Endothelial cell of umbilical vein (primary cell): ENCODE data around the gene SLC12A8. TPM values are rescaled to one million over a fixed set of nuclear protein-coding genes. Genes with fewer than 3 reads are reported as not detected.

Source experiments
- BruUV-seq: library from RNA; stranded (reverse); fragments of 400-500 nt; replicated peaks from 2 replicates; lab custom pipeline; 2021; lab: Mats Ljungman, UMichigan
- CTCF ChIA-PET: fragments of 300-600, 350-600 bp; sonication (Branson Sonifier 250); formaldehyde crosslinking; loops from one replicate; lab custom pipeline; 2021; ENCODE audit warnings: antibody characterized with exemption, inconsistent platforms; lab: Charles Lee
- POLR2A ChIA-PET: fragments of 300-600, 350-600 bp; sonication (Branson Sonifier 250); formaldehyde crosslinking; loops from one replicate; lab custom pipeline; 2021; ENCODE audit warnings: antibody characterized with exemption, inconsistent platforms; lab: Charles Lee
- DNase-seq: peaks from one replicate; pipeline ENCODE4 v3.0.0-alpha.2; 2011; ENCODE audit warnings: low read depth, low spot score
- FAIRE-seq: peaks from 2 replicates; lab custom pipeline; 2011; peaks lifted over from hg19 to GRCh38; lab: Jason Lieb, UNC
- H2AFZ ChIP-seq: 2 replicates; pipeline ENCODE4 v1.6.0; 2012; ENCODE audit warnings: low read depth, low read length, control low read depth, inconsistent platforms
- H3K27ac ChIP-seq: 2 replicates; pipeline ENCODE4 v1.5.1; 2011; ENCODE audit warnings: low read depth, mild to moderate bottlenecking, control low read depth, low read length, moderate library complexity; ENCODE audit not compliant: insufficient read depth
- H3K27me3 ChIP-seq, 2 experiments: 2 replicates each; pipeline versions ENCODE4 v1.6.0 to v1.6.1; 2011; ENCODE audit warnings: low read length in 2 of 2, mixed read lengths in 1 of 2; ENCODE audit not compliant: control insufficient read depth in 2 of 2, insufficient read depth in 2 of 2
- H3K36me3 ChIP-seq, 2 experiments: 2 replicates in 1 of 2; 3 replicates in 1 of 2; pipeline ENCODE4 v1.5.1; 2011; ENCODE audit warnings: low read length in 2 of 2, mild to moderate bottlenecking in 1 of 2, moderate library complexity in 1 of 2; ENCODE audit not compliant: control insufficient read depth in 2 of 2, insufficient read depth in 2 of 2; ENCODE audit errors: extremely low read depth in 1 of 2
- H3K4me1 ChIP-seq: 3 replicates; pipeline ENCODE4 v1.5.1; 2011; ENCODE audit warnings: mild to moderate bottlenecking, low read length; ENCODE audit not compliant: control insufficient read depth, insufficient read depth; ENCODE audit errors: extremely low read depth
- H3K4me2 ChIP-seq: 2 replicates; pipeline ENCODE4 v1.6.1; 2011; ENCODE audit warnings: low read length, control low read depth, mixed read lengths; ENCODE audit not compliant: insufficient read depth
- H3K4me3 ChIP-seq, 3 experiments: fragments of 200-600 bp in 1 of 3; sonication (generic), shearing (Covaris generic) in 1 of 3; replicated peaks in 1 of 3; 2 replicates each; pipeline ENCODE4 v1.5.1; 2011 to 2016; ENCODE audit warnings: control low read depth in 3 of 3, low read length in 3 of 3, mild to moderate bottlenecking in 2 of 3, inconsistent platforms in 1 of 3, low read depth in 1 of 3, moderate library complexity in 1 of 3; ENCODE audit not compliant: insufficient read depth in 1 of 3
- H3K79me2 ChIP-seq: 2 replicates; pipeline ENCODE4 v1.6.0; 2012; ENCODE audit warnings: low read length, inconsistent platforms; ENCODE audit not compliant: control insufficient read depth, insufficient read depth
- H3K9ac ChIP-seq: replicated peaks from 2 replicates; pipeline ENCODE3; 2011; ENCODE audit warnings: low read length, control low read depth; ENCODE audit not compliant: insufficient read depth; ENCODE audit errors: extremely low read depth
- H3K9me1 ChIP-seq: replicated peaks from 3 replicates; pipeline ENCODE4 v1.6.0; 2011; ENCODE audit warnings: mild to moderate bottlenecking, low read length; ENCODE audit not compliant: control insufficient read depth, insufficient read depth; ENCODE audit errors: extremely low read depth
- H3K9me3 ChIP-seq: replicated peaks from 2 replicates; pipeline ENCODE4 v1.5.1; 2012; ENCODE audit warnings: low read length, inconsistent platforms; ENCODE audit not compliant: control insufficient read depth, insufficient read depth
- H4K20me1 ChIP-seq: replicated peaks from 2 replicates; pipeline ENCODE3; 2011; ENCODE audit warnings: mild to moderate bottlenecking, low read length; ENCODE audit not compliant: control insufficient read depth, insufficient read depth; ENCODE audit errors: extremely low read depth
- CTCF ChIP-seq, 2 donors: IDR thresholded peaks; 1 replicate in 1 of 2; 2 replicates in 1 of 2; pipeline ENCODE4 v1.5.1; 2011; ENCODE audit warnings: low read length in 2 of 2, mild to moderate bottlenecking in 2 of 2, moderate library complexity in 2 of 2, control low read depth in 1 of 2, inconsistent platforms in 1 of 2, low read depth in 1 of 2; ENCODE audit not compliant: insufficient read depth in 1 of 2; ENCODE audit errors: extremely low read depth in 1 of 2
- EZH2 ChIP-seq: IDR thresholded peaks from 2 replicates; pipeline ENCODE4 v1.6.1; 2012; ENCODE audit warnings: borderline replicate concordance, low read depth, mild to moderate bottlenecking, moderate library complexity, low read length, inconsistent platforms; ENCODE audit not compliant: severe bottlenecking
- FOS ChIP-seq: IDR thresholded peaks from 2 replicates; pipeline ENCODE4 v1.6.1; 2011; ENCODE audit warnings: mild to moderate bottlenecking, low read length, moderate library complexity, borderline replicate concordance; ENCODE audit not compliant: insufficient read depth
- GATA2 ChIP-seq: IDR thresholded peaks from 2 replicates; pipeline ENCODE4 v1.7.0; 2011; ENCODE audit warnings: low read depth, mild to moderate bottlenecking, moderate library complexity, mixed read lengths, low read length; ENCODE audit not compliant: insufficient read length, insufficient read depth
- JUN ChIP-seq: IDR thresholded peaks from 2 replicates; pipeline ENCODE4 v1.6.1; 2011; ENCODE audit warnings: borderline replicate concordance, low read depth; ENCODE audit not compliant: insufficient read length, insufficient read depth
- MYC ChIP-seq: IDR thresholded peaks from one replicate; pipeline ENCODE4 v1.6.1; 2011; ENCODE audit warnings: mild to moderate bottlenecking, low read depth, low read length
- POLR2AphosphoS5 ChIP-seq: IDR thresholded peaks from 2 replicates; pipeline ENCODE4 v1.6.1; 2012; ENCODE audit warnings: low read depth, mild to moderate bottlenecking, control low read depth, low read length, moderate library complexity; ENCODE audit not compliant: insufficient read depth
- dilution Hi-C: fragments of 300-500 bp; cut with MboI; formaldehyde crosslinking; loops from one replicate; pipeline ENCODE4 v1.15.0; 2019; ENCODE audit warnings: low sequenced_read_pairs; ENCODE audit not compliant: extremely low pct_ligation_motif_present
- intact Hi-C: fragments of 100-400 bp; cut with micrococcal nuclease; formaldehyde crosslinking; loops from one replicate; pipeline ENCODE4 v1.10.0; 2022
- microRNA-seq: library from miRNA; unstranded; fragments of <30 nt; microRNA quantifications from one replicate; pipeline ENCODE4 v1.2.0, GENCODE V29; 2021; ENCODE audit warnings: borderline number of aligned reads, borderline replicate concordance
- polyA plus RNA-seq, 4 experiments: library from polyadenylated mRNA; depleted of rRNA in 3 of 4; stranded (reverse) in 3 of 4; unstranded in 1 of 4; fragments of >200 nt; gene quantifications; 2 replicates each; pipeline versions ENCODE4 v1.2.1 to v1.2.3, GENCODE V29; 2011 to 2012; ENCODE audit warnings: missing spikeins in 1 of 4
- small RNA-seq: library from RNA; depleted of rRNA; stranded (forward); fragments of <200 nt; gene quantifications from one replicate; pipeline ENCODE3, GENCODE V24; 2012; ENCODE audit warnings: low replicate concordance, low read depth; ENCODE audit not compliant: insufficient read depth, insufficient read length
- total RNA-seq: library from RNA; stranded (reverse); gene quantifications from 2 replicates; pipeline ENCODE4 v1.2.3, GENCODE V29; 2021

Gene SLC12A8
- total and polyA plus RNA-seq, 2 donors (not counting 3 experiments of a cell fraction or from before 2014, with no cell fraction given): 0.86 to 0.90 TPM

- Histone ChIP-seq H2AFZ (no peak overlapping the region), H3K4me3 (no peak overlapping the region), H3K9me3 (no peaks in the 10 kb centered on the region), H3K4me2 (no peak overlapping the region), H3K9ac (no peak overlapping the region), H3K36me3 (peaks cover 5 to 9% of the 10 kb centered on the region in 2 experiments), H3K27me3 (no peaks in the 10 kb centered on the region), H3K79me2 (peaks cover 23% of the 10 kb centered on the region), H3K4me1 (peaks cover 14% of the 10 kb centered on the region), H4K20me1 (peaks cover 3% of the 10 kb centered on the region), H3K27ac (peak overlapping the region; percentile 6), H3K9me1 (no peaks in the 10 kb centered on the region)
- no peak for TF ChIP-seq GATA2
- no peak for TF ChIP-seq JUN
- TF ChIP-seq CTCF (IDR thresholded peaks at IDR 0.05; ENCODE audit: extremely low read depth in 1 of 2, insufficient read depth in 1 of 2, low read depth in 1 of 2, low read length in 2 of 2): no peak
- TF ChIP-seq EZH2: no peak
- TF ChIP-seq FOS: no peak
- TF ChIP-seq POLR2AphosphoS5: no peak
- TF ChIP-seq MYC: no peak
- BruUV-seq: no TSS peak
- POLR2A ChIA-PET: no interaction called here
- dilution Hi-C loops (no loop called here), intact Hi-C loops (loop anchor here (1.0 kb wide), 1 partner anchor 11 kb away; no protein-coding TSS in a partner anchor)
- DNase-seq (peak; percentile 5), FAIRE-seq (no peak)
- CTCF ChIA-PET: interaction anchor here (1.5 to 2.0 kb wide), 5 partner anchors 9 to 118 kb away, joined by 3 to 7 read pairs (median 5); no protein-coding TSS in a partner anchor
Observed at GRCh38 chr3:125032683-125033082, 179.9 kb downstream of the SLC12A8 start.

Small RNA genes lying within 50 kb of the gene (microRNA-seq; reads per million reads assigned to microRNA genes)
- not detected for gene MIR5092

Small RNA genes lying within 50 kb of the gene (small RNA-seq; reads per million reads assigned to genes)
- gene MIR5092: not detected
- gene RNA5SP137: not detected
- gene RNU6-230P: not detected

Other genes starting within 250 kb of the SLC12A8 start
- 87.0 and 106 TPM in 2 replicates for gene HEG1, start 156.8 kb downstream of the SLC12A8 start, total RNA-seq
- gene HEG1, start 156.8 kb downstream of the SLC12A8 start, polyA plus RNA-seq: 40.9 and 50.1 TPM in 2 replicates
- 38.2 and 41.3 TPM in 2 replicates for gene ZNF148, start 162.6 kb upstream of the SLC12A8 start, total RNA-seq
- 7.1 and 8.0 TPM in 2 replicates for gene ZNF148, start 162.6 kb upstream of the SLC12A8 start, polyA plus RNA-seq